ENCODE data around the gene CTSZ. TPM values are rescaled to one million over a fixed set of nuclear protein-coding genes. Genes with fewer than 3 reads are reported as not detected.

Gene CTSZ
- total RNA-seq, 5 donors from 2014 or later (not counting 1 experiment from before 2014, with no cell fraction given), result 16.8 to 37.1 (median 26.1) TPM

DNA sequence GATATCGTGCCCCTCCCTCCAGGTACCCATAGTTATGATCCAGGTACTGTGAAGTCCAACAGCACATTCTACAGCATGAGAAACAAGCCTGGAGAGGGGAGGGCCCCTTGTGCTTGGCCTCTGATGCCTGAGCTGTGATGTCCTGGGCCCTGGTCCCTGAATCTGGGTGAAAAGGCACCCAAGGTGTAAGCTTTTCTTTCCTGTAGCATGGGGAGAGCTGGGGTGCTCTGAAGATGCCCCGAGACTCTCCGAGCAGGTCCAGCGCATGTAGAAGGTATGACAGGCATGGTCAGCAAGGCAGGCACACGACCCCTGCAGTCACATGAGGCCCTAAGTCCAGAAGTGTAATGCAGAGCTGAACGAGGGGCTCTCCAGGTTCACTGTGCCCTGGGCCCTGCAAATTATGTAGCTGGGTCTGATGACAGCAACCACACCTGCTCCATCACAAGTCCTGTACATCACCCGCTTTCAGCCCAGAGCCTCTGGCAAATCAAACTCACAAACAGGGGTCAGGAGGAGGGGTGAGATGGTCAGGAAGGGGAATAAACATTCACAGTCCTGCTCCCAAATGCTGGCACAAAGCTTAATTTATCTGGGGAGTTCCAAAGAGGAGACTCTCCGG lies 1.8 kb upstream of the CTSZ start:
- peak in 1 of 35 experiments; percentile 1 for DNase-seq
- 88% methylated on average over 4 of the region's 8 CpGs for WGBS (ENCODE audit: insufficient coverage)
- H3K4me1 ChIP-seq (ENCODE audit: control insufficient read depth in 1 of 2, extremely low read depth in 1 of 2, insufficient read depth in 2 of 2, low read length in 2 of 2), result peaks cover 6 to 39% of the 10 kb centered on the region in 2 experiments

DNA sequence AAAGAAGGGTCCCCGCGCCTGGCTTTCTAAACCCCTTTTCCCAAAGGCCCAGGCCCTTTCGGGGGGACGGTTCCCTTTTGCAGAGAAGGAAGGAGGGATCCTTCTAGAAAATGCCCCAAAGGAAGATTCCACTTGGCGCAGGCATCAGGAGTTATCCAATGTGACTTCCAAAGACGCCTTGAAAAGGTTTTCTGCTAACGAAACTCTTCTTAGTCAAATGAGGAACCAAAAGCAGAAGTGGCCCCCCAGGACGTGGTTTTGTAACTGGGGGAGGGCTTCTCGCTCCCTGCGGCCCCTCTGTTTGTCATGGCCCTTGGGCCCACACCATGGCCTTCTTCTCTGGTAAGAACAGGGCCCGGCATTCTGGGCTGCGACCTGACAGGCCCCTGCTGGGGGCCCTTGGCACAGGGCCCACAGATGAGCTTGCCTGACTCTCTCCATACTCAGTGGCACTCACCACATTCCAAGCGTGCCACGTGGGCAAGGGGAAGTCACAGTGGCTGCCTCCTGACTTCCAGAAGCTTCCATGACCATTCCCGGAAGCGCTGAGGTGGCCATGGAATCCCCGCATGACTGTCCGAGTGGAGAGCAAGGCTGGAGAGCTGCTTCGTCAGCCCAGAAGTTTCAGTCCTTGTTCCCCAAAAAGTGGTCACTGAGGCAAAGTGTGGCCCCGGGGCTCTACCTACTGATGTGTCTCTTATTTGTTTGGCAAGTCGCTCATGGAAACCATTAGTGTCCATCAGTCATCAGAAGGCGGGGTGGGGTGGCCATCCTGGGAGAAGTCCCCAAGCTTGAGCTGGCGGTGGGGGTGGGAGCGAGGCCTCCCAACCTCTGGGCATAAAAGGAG lies 834 bp upstream of the CTSZ start:
- peak overlapping the region; percentile 44 to 67 for H3K27ac Mint-ChIP-seq
- peaks cover 41 to 50% (median 49%) of the 10 kb centered on the region in 3 donors for H3K4me1 Mint-ChIP-seq
- no peak for ATAC-seq (replicated peaks in 1 of 4)
- H3K4me1 ChIP-seq (ENCODE audit: control insufficient read depth in 1 of 2, extremely low read depth in 1 of 2, insufficient read depth in 2 of 2, low read length in 2 of 2), result peaks cover 6 to 37% of the 10 kb centered on the region in 2 experiments
- H3K36me3 Mint-ChIP-seq, result peaks cover 3% of the 10 kb centered on the region
- no peaks in the 10 kb centered on the region for H3K27me3 Mint-ChIP-seq
- no peaks in the 10 kb centered on the region for H3K9me3 ChIP-seq
- ChIA-PET POLR2A (interaction anchor here (0.6 to 1.2 kb wide), 2 partner anchors 25 to 230 kb away, joined by 3 to 4 read pairs; partner anchors contain the start of gene ATP5F1E (in 1 of the 2)), CTCF (interaction anchor here in 1 of 2 donors (1.3 kb wide), 1 partner anchor 215 kb away, joined by 3 read pairs; no protein-coding TSS in a partner anchor)
- H3K4me3 ChIP-seq (ENCODE audit: control insufficient read depth in 1 of 2, extremely low read depth in 1 of 2, low read length in 1 of 2), result peak overlapping the region in 1 of 2 donors; percentile 23
- H3K9me3 Mint-ChIP-seq, result no peaks in the 10 kb centered on the region
- no peaks in the 10 kb centered on the region for H3K36me3 ChIP-seq (ENCODE audit: control insufficient read depth in 2 of 2, extremely low read depth in 1 of 2, insufficient read depth in 1 of 2, low read length in 1 of 2)
- H3K27ac ChIP-seq (ENCODE audit: low read length), result no peak overlapping the region
- 86% methylated on average over 16 of the region's 24 CpGs for WGBS (ENCODE audit: insufficient coverage)
- peak in 2 of 35 experiments; percentile 14 to 49 for DNase-seq
- H3K27me3 ChIP-seq (replicated peaks in 1 of 2; ENCODE audit: control insufficient read depth in 2 of 2, extremely low read depth in 1 of 2, insufficient read depth in 2 of 2, low read length in 1 of 2), result peaks cover 0 to 8% of the 10 kb centered on the region in 2 experiments
- H3K4me3 Mint-ChIP-seq, result peak overlapping the region; percentile 65 to 81 (median 76)

More for the DNA sequence above, 1.8 kb upstream of the CTSZ start:
- Mint-ChIP-seq H3K4me3 (no peak overlapping the region), H3K4me1 (peaks cover 41 to 49% (median 48%) of the 10 kb centered on the region in 3 donors), H3K36me3 (peaks cover under 1% of the 10 kb centered on the region), H3K27ac (no peak overlapping the region), H3K27me3 (no peaks in the 10 kb centered on the region), H3K9me3 (no peaks in the 10 kb centered on the region)
- H3K36me3 ChIP-seq (ENCODE audit: control insufficient read depth in 2 of 2, extremely low read depth in 1 of 2, insufficient read depth in 1 of 2, low read length in 1 of 2), result no peaks in the 10 kb centered on the region
- POLR2A ChIA-PET, result interaction anchor here in 1 of 2 donors (1.2 kb wide), 1 partner anchor 24 kb away, joined by 3 read pairs; the partner anchor contains the start of gene ATP5F1E
- ATAC-seq (replicated peaks in 1 of 4), result no peak
- H3K27ac ChIP-seq (ENCODE audit: low read length), result no peak overlapping the region
- H3K9me3 ChIP-seq, result no peaks in the 10 kb centered on the region
- CTCF ChIA-PET, result interaction anchor here in 1 of 2 donors (1.3 kb wide), 1 partner anchor 214 kb away, joined by 3 read pairs; no protein-coding TSS in a partner anchor
- no peak overlapping the region for H3K4me3 ChIP-seq (ENCODE audit: control insufficient read depth in 1 of 2, extremely low read depth in 1 of 2, low read length in 1 of 2)
- peaks cover 0 to 8% of the 10 kb centered on the region in 2 experiments for H3K27me3 ChIP-seq (replicated peaks in 1 of 2; ENCODE audit: control insufficient read depth in 2 of 2, extremely low read depth in 1 of 2, insufficient read depth in 2 of 2, low read length in 1 of 2)

DNA sequence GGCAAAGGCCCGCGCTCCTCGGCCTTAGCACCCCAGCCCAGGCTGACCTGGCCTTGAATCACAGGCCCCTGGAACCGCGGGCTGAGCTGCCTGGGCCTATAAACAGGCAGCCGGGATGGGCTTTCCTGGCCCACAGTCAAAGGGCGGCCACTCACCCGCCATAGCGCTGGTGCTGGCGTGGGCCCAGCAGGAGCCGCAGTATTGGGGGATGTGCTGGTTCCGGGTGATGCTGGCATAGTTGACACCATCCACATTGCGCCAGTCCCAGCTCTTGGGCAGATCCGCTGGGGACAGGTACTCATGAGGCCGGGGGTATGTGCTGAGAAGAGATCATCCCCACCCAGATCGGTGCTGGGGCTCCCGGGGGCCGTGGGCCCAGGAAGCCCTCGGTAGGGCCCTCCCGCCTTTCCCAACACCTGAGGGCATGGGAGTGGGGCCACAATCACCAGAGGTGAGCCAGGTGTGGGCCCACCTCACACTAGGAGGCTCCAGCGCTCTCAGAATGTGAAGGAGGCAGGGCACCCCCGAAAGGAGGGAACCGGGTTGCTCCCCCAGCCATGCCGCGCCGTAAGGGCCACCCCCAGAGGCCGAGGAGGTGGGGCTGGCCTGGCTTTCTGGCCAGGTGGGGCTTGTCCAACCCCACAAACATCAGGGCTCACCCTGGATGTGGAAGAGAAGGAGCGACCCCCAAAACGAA lies 739 bp downstream of the CTSZ start:
- Mint-ChIP-seq H3K27me3 (no peaks in the 10 kb centered on the region), H3K27ac (peak overlapping the region in 1 of 2 donors; percentile 90), H3K9me3 (no peaks in the 10 kb centered on the region), H3K36me3 (peaks cover 6% of the 10 kb centered on the region), H3K4me3 (peak overlapping the region; percentile 70 to 83 (median 71)), H3K4me1 (peaks cover 45 to 46% (median 45%) of the 10 kb centered on the region in 3 donors)
- DNase-seq (no peak), ATAC-seq (replicated peaks in 1 of 4) (peak in 3 of 4 experiments; percentile 5 to 18 (median 12))
- Histone ChIP-seq H3K36me3 (ENCODE audit: control insufficient read depth in 2 of 2, extremely low read depth in 1 of 2, insufficient read depth in 1 of 2, low read length in 1 of 2) (peaks cover 0 to 3% of the 10 kb centered on the region in 2 donors), H3K27me3 (replicated peaks in 1 of 2; ENCODE audit: control insufficient read depth in 2 of 2, extremely low read depth in 1 of 2, insufficient read depth in 2 of 2, low read length in 1 of 2) (peaks cover 0 to 8% of the 10 kb centered on the region in 2 experiments), H3K27ac (ENCODE audit: low read length) (peak overlapping the region; percentile 32), H3K4me3 (ENCODE audit: control insufficient read depth in 1 of 2, extremely low read depth in 1 of 2, low read length in 1 of 2) (peak overlapping the region; percentile 35 to 51), H3K4me1 (ENCODE audit: control insufficient read depth in 1 of 2, extremely low read depth in 1 of 2, insufficient read depth in 2 of 2, low read length in 2 of 2) (peaks cover 6 to 39% of the 10 kb centered on the region in 2 experiments), H3K9me3 (no peaks in the 10 kb centered on the region)
- ChIA-PET POLR2A (no interaction called here), CTCF (interaction anchor here in 1 of 2 donors (1.0 kb wide), 1 partner anchor 26 kb away, joined by 3 read pairs; the partner anchor contains the start of gene ATP5F1E)
- WGBS (ENCODE audit: insufficient coverage), result 70% methylated on average over 24 of the region's 29 CpGs

DNA sequence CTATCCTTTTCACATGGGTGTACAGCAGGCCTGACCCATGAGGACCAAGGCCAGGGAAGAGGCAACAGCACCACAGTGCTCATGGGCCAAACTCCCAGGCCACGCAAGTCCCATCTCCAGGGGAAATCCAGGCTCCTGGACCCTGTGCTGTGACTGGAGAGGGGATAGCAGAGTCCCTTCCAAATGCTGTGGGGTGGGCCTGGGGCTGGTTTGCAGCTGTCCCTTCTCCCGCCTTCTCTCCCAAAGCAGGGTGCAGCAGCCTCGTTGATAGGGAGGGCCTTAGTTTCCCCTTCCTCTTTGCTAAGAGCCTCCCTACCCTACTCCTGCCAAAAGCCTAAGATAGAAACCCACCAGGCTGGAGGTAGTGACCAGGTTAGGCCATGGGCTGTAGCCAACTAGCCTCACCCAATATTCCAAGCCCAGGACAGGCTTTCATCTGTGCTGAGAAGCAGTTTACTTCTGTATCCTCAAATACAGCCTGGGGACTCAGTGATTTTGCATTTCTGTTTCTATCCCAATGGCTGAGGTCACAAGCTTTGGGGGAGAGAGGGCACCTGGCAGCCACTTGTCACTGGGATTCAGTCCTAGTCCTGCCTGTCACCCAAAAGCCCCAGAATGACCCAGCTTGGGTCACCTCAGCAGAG lies 1.4 kb downstream of the CTSZ start:
- ChIA-PET POLR2A (no interaction called here), CTCF (interaction anchor here (0.6 to 1.0 kb wide), 2 partner anchors 26 to 206 kb away, joined by 3 read pairs; partner anchors contain the start of gene ATP5F1E (in 1 of the 2))

DNA sequence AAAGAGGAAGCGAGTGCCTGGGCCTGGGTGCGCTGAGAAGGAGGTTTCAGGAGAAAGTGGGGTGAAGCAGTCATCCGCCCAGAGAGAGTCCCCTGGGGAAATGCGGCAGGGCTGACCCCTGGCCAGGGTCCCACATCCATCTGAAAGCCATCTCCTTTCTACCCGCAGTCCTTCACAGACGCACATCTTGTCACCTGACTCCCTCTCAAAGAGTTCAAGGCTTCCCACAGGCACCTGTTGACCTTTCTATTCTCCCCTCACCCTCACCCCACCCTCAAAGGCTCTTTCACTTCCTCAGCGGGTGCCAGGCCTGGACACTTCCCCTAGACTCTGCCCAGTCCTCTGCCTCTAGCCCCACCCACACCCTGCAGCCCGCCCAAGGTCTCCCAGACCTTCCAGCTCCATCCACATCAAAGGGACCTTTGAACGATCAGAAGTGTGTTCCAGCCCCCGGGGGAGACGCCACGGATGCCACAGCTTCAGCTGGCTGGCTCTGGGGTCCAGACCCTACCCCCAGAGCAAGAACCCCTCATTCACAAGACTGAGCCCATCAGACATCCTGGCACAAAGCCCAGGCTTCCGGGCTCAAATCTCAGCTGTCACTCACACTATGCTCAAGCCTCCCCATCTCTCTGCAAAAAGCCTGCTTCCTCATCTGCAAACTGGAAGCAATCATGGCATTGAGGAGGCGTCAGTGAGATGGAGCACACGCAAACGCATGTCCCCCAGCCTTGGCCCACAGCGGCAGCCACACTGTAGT lies 2.1 kb downstream of the CTSZ start:
- peaks cover 6% of the 10 kb centered on the region for H3K36me3 Mint-ChIP-seq
- H3K36me3 ChIP-seq (ENCODE audit: control insufficient read depth in 2 of 2, extremely low read depth in 1 of 2, insufficient read depth in 1 of 2, low read length in 1 of 2), result peaks cover 2 to 3% of the 10 kb centered on the region in 2 donors
- DNase-seq (peak in 32 of 35 experiments; percentile 17 to 67 (median 39)), ATAC-seq (replicated peaks in 1 of 4) (peak; percentile 39 to 70 (median 53))
- peaks cover 0 to 8% of the 10 kb centered on the region in 2 experiments for H3K27me3 ChIP-seq (replicated peaks in 1 of 2; ENCODE audit: control insufficient read depth in 2 of 2, extremely low read depth in 1 of 2, insufficient read depth in 2 of 2, low read length in 1 of 2)
- peak overlapping the region; percentile 58 for H3K27ac ChIP-seq (ENCODE audit: low read length)
- POLR2A ChIA-PET, result interaction anchor here in 1 of 2 donors (0.6 kb wide), 1 partner anchor 104 kb away, joined by 3 read pairs; no protein-coding TSS in a partner anchor
- CTCF ChIA-PET, result interaction anchor here (0.6 to 1.0 kb wide), 2 partner anchors 27 to 206 kb away, joined by 3 read pairs; partner anchors contain the start of gene ATP5F1E (in 1 of the 2)
- H3K4me3 Mint-ChIP-seq, result peak overlapping the region; percentile 70 to 83 (median 71)
- H3K9me3 Mint-ChIP-seq, result no peaks in the 10 kb centered on the region
- 24% methylated on average over 14 of the region's 17 CpGs for WGBS (ENCODE audit: insufficient coverage)
- H3K27me3 Mint-ChIP-seq, result no peaks in the 10 kb centered on the region
- H3K9me3 ChIP-seq, result no peaks in the 10 kb centered on the region
- H3K4me1 Mint-ChIP-seq, result peaks cover 42 to 43% (median 43%) of the 10 kb centered on the region in 3 donors
- H3K4me1 ChIP-seq (ENCODE audit: control insufficient read depth in 1 of 2, extremely low read depth in 1 of 2, insufficient read depth in 2 of 2, low read length in 2 of 2), result peaks cover 6 to 39% of the 10 kb centered on the region in 2 experiments
- peak overlapping the region; percentile 90 to 92 for H3K27ac Mint-ChIP-seq
- peak overlapping the region; percentile 7 to 17 for H3K4me3 ChIP-seq (ENCODE audit: control insufficient read depth in 1 of 2, extremely low read depth in 1 of 2, low read length in 1 of 2)

More for the DNA sequence above, 1.4 kb downstream of the CTSZ start:
- H3K36me3 Mint-ChIP-seq, result peaks cover 6% of the 10 kb centered on the region
- peaks cover 42 to 43% (median 43%) of the 10 kb centered on the region in 3 donors for H3K4me1 Mint-ChIP-seq
- Histone ChIP-seq H3K36me3 (ENCODE audit: control insufficient read depth in 2 of 2, extremely low read depth in 1 of 2, insufficient read depth in 1 of 2, low read length in 1 of 2) (peaks cover 0 to 3% of the 10 kb centered on the region in 2 donors), H3K27me3 (replicated peaks in 1 of 2; ENCODE audit: control insufficient read depth in 2 of 2, extremely low read depth in 1 of 2, insufficient read depth in 2 of 2, low read length in 1 of 2) (peaks cover 0 to 8% of the 10 kb centered on the region in 2 experiments), H3K4me3 (ENCODE audit: control insufficient read depth in 1 of 2, extremely low read depth in 1 of 2, low read length in 1 of 2) (peak overlapping the region in 1 of 2 donors; percentile 51), H3K9me3 (no peaks in the 10 kb centered on the region), H3K27ac (ENCODE audit: low read length) (peak overlapping the region; percentile 32), H3K4me1 (ENCODE audit: control insufficient read depth in 1 of 2, extremely low read depth in 1 of 2, insufficient read depth in 2 of 2, low read length in 2 of 2) (peaks cover 6 to 39% of the 10 kb centered on the region in 2 experiments)
- peak overlapping the region; percentile 90 to 92 for H3K27ac Mint-ChIP-seq
- peak overlapping the region; percentile 70 to 83 (median 71) for H3K4me3 Mint-ChIP-seq
- WGBS (ENCODE audit: insufficient coverage), result 90% methylated on average over 2 of the region's 3 CpGs
- ATAC-seq (replicated peaks in 1 of 4) (no peak), DNase-seq (no peak)
- H3K9me3 Mint-ChIP-seq, result no peaks in the 10 kb centered on the region
- H3K27me3 Mint-ChIP-seq, result no peaks in the 10 kb centered on the region

Data from T-cell (primary cell).